ENCODE measurements around the gene PPFIA3.
A peak's percentile ranks its signal among the peaks of the same experiment; 100 is the strongest.

Gene PPFIA3

DNA sequence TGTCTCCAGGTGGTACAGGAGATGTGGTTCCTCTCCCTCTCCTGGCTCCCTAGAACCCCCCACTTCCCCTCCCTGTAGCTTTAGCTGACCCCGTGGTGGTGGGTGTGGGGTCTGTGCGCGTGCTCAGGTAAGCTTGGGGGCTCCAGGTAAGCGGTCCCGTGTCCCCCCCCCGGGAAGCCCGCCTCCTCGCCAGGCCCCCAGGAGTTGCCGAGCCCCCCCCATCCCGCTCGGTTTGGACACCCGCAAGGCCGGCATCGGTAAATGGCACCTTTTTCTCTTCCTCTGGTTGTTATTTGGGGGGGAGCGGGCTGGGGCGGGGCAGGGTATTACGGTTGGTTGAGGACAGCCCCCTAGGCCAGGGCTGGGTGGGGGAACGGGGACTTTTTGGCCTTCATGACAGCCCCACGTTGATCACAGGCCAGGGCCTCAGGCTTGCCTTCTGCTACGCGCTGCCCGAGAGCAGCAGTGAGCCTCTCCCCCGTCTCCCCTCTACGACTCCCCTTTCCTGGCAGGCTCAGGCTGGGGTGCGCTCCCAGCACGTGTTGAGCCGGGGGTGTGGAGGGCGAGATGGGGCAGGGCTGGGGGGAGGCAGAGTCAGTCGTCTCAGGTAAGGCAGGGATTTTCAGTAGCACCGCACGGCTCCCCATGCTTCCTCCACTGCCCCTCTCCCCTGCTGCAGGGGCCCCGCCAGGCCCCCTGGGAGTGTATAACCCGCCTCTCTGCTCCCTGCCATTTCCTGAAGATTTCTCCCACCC lies 15.8 kb upstream of the PPFIA3 start:
- no peak for DNase-seq (ENCODE audit: low read depth)
- TF ChIP-seq CTCF (IDR thresholded peaks at IDR 0.05; ENCODE audit: low read depth, low read length, missing control alignments), result no peak
- H3K4me3 ChIP-seq (ENCODE audit: low read depth, low read length), result no peak overlapping the region

DNA sequence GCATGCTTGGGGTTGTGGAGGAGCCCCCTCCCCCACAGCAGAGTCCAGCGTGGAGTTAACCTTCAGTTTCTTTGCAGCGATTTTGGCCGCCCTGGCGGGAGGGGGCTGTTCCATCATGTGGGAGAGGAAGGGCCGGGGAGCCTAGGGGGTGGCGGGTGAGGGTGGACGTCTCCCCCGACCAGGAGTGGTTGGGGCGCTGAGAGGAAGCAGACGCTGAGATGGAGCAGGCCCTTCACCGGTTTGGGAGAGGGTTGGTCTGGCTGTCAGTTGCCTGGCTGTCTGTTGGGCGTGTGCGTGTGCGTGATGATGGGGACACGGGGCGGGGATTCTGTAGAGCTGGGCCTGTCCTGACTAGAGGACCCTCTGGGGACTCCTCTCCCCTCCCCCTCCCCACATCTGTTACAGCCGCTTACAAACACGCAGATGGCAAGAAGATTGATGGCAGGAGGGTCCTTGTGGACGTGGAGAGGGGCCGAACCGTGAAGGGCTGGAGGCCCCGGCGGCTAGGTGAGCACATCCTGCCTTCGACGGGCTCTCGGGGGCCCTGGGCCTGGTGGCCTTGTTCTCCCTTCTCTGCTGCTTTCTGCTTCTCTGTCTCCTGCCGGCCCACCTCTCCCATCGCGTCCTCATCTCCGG lies 15.0 kb upstream of the PPFIA3 start:
- no peak for TF ChIP-seq CTCF (IDR thresholded peaks at IDR 0.05; ENCODE audit: low read depth, low read length, missing control alignments)
- H3K4me3 ChIP-seq (ENCODE audit: low read depth, low read length), result no peak overlapping the region
- no peak for DNase-seq (ENCODE audit: low read depth)

GRCh38 chr19:49106648-49107135 lies 12.7 kb upstream of the PPFIA3 start:
- peak; percentile 90 for TF ChIP-seq CTCF (IDR thresholded peaks at IDR 0.05; ENCODE audit: low read depth, low read length, missing control alignments)
- DNase-seq (ENCODE audit: low read depth), result no peak
- no peak overlapping the region for H3K4me3 ChIP-seq (ENCODE audit: low read depth, low read length)

- no peak for TF ChIP-seq CTCF (IDR thresholded peaks at IDR 0.05; ENCODE audit: low read depth, low read length, missing control alignments)
- no peak overlapping the region for H3K4me3 ChIP-seq (ENCODE audit: low read depth, low read length)
- no peak for DNase-seq (ENCODE audit: low read depth)
These were observed 11.5 kb upstream of the PPFIA3 start for GRCh38 chr19:49107625-49108459.

GRCh38 chr19:49109051-49109450 lies 10.3 kb upstream of the PPFIA3 start:
- H3K4me3 ChIP-seq (ENCODE audit: low read depth, low read length), result no peak overlapping the region
- TF ChIP-seq CTCF (IDR thresholded peaks at IDR 0.05; ENCODE audit: low read depth, low read length, missing control alignments), result no peak
- no peak for DNase-seq (ENCODE audit: low read depth)

DNA sequence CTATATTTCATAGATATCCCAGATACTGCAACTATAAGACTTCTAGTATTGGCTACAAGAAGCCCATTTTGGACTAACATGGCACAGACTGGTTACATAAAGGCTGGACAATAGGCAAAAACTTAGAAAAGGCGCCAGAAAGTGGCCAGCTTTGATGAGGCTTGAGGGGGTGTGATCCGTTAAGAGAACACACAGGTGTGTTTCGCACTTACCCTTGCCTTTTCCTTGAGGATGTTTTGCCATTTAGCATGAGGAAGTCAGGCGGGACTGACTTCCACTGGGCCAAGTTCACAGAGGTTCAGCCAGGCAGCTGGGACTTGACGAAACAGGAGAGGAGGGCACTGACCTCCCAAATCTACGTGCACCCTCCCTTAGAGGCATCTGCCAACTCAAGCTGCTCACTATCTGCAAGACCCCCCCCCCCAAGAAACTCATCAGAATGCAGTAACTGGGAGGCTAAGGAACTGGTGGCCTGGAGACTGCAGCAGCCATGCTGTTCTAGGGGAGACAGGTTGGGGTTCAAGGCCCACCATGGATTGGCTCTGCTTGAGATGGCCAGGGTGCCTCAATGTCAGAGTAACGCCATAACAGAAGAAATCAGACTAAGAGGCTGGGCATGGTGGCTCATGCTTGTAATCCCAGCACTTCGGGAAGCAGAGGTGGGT lies 9.6 kb upstream of the PPFIA3 start:
- TF ChIP-seq CTCF (IDR thresholded peaks at IDR 0.05; ENCODE audit: low read depth, low read length, missing control alignments), result no peak
- no peak for DNase-seq (ENCODE audit: low read depth)
- no peak overlapping the region for H3K4me3 ChIP-seq (ENCODE audit: low read depth, low read length)

Measured in GM12864 (cell line).